Keratinocyte (primary cell): ENCODE measurements around the gene UVSSA. TPM values are rescaled to one million over a fixed set of nuclear protein-coding genes. Genes with fewer than 3 reads are reported as not detected.

Experiments
- DNase-seq: peaks from one replicate; pipeline ENCODE4 v3.0.0-alpha.2; 2011; ENCODE audit warnings: low read depth, missing footprints, low spot score
- FAIRE-seq: peaks from 2 replicates; lab custom pipeline; 2011; peaks lifted over from hg19 to GRCh38; lab: Jason Lieb, UNC
- H2AFZ ChIP-seq: 2 replicates; pipeline ENCODE4 v1.6.0; 2012; ENCODE audit warnings: low read length, control low read depth, inconsistent platforms; ENCODE audit not compliant: control insufficient read depth
- H3K27ac ChIP-seq: 2 replicates; pipeline ENCODE4 v1.5.1; 2011; ENCODE audit warnings: low read length; ENCODE audit not compliant: control insufficient read depth, insufficient read depth
- H3K27me3 ChIP-seq: 3 replicates; pipeline ENCODE4 v1.6.0; 2011; ENCODE audit warnings: low read length; ENCODE audit not compliant: control insufficient read depth, insufficient read depth; ENCODE audit errors: extremely low read depth
- H3K36me3 ChIP-seq, 2 experiments: 2 replicates in 1 of 2; 3 replicates in 1 of 2; pipeline ENCODE4 v1.5.1; 2011; ENCODE audit warnings: low read length in 2 of 2, mild to moderate bottlenecking in 1 of 2; ENCODE audit not compliant: control insufficient read depth in 2 of 2, insufficient read depth in 2 of 2; ENCODE audit errors: extremely low read depth in 1 of 2
- H3K4me1 ChIP-seq: 3 replicates; pipeline ENCODE4 v1.5.1; 2011; ENCODE audit warnings: low read length; ENCODE audit not compliant: control insufficient read depth, insufficient read depth; ENCODE audit errors: extremely low read depth
- H3K4me2 ChIP-seq: 3 replicates; pipeline ENCODE4 v1.6.0; 2011; ENCODE audit warnings: low read depth, low read length; ENCODE audit not compliant: control insufficient read depth, insufficient read depth; ENCODE audit errors: extremely low read depth
- H3K4me3 ChIP-seq, 3 experiments: fragments of 200-600 bp in 1 of 3; sonication (generic) in 1 of 3; 2 replicates in 2 of 3; 3 replicates in 1 of 3; pipeline ENCODE4 v1.5.1; 2011 to 2016; ENCODE audit warnings: low read length in 3 of 3, mild to moderate bottlenecking in 3 of 3, control low read depth in 2 of 3, inconsistent platforms in 1 of 3, low read depth in 1 of 3, mixed read lengths in 1 of 3, mixed run types in 1 of 3, moderate library complexity in 1 of 3; ENCODE audit not compliant: control insufficient read depth in 2 of 3, insufficient read depth in 2 of 3; ENCODE audit errors: extremely low read depth in 1 of 3
- H3K79me2 ChIP-seq: 2 replicates; pipeline ENCODE4 v1.6.0; 2012; ENCODE audit warnings: low read length; ENCODE audit not compliant: control insufficient read depth, insufficient read depth
- H3K9ac ChIP-seq: 3 replicates; pipeline ENCODE4 v1.6.0; 2011; ENCODE audit warnings: low read length; ENCODE audit not compliant: control insufficient read depth, insufficient read depth; ENCODE audit errors: extremely low read depth
- H3K9me1 ChIP-seq: 3 replicates; pipeline ENCODE4 v1.6.0; 2011; ENCODE audit warnings: low read length; ENCODE audit not compliant: control insufficient read depth, insufficient read depth; ENCODE audit errors: extremely low read depth
- H3K9me3 ChIP-seq: 2 replicates; pipeline ENCODE4 v1.5.1; 2012; ENCODE audit warnings: low read depth, low read length; ENCODE audit not compliant: control insufficient read depth
- H4K20me1 ChIP-seq: 3 replicates; pipeline ENCODE4 v1.6.0; 2011; ENCODE audit warnings: low read length; ENCODE audit not compliant: control insufficient read depth, insufficient read depth; ENCODE audit errors: extremely low read depth
- EZH2 ChIP-seq: IDR thresholded peaks from one replicate; pipeline ENCODE4 v1.6.1; 2012; ENCODE audit warnings: inconsistent platforms, mild to moderate bottlenecking, low read length, moderate library complexity
- dilution Hi-C: fragments of 300-500 bp; cut with MboI; formaldehyde crosslinking; loops from one replicate; pipeline ENCODE4 v1.7.0; 2020; ENCODE audit warnings: low sequenced_read_pairs; ENCODE audit not compliant: extremely low pct_ligation_motif_present
- polyA plus RNA-seq, 5 experiments: library from polyadenylated mRNA; depleted of rRNA in 3 of 5; stranded (reverse) in 3 of 5; stranded (forward) in 1 of 5; unstranded in 1 of 5; fragments of >200 nt; gene quantifications; 1 replicate in 1 of 5; 2 replicates in 3 of 5; 3 replicates in 1 of 5; pipeline versions ENCODE4 v1.2.1 to v1.2.3, GENCODE V29; 2011 to 2012; ENCODE audit warnings: missing spikeins in 2 of 5, low read depth in 1 of 5, low replicate concordance in 1 of 5
- TF ChIP-seq, protein P1 (sequence below), 3 experiments: IDR thresholded peaks in 1 of 3; conservative IDR thresholded peaks in 1 of 3; optimal IDR thresholded peaks in 1 of 3; 2 replicates in 2 of 3; 3 replicates in 1 of 3; pipeline versions ENCODE3 to v1.5.1; 2011; ENCODE audit warnings: low read length in 3 of 3, mild to moderate bottlenecking in 3 of 3, moderate library complexity in 2 of 3, control low read depth in 1 of 3, inconsistent platforms in 1 of 3; ENCODE audit not compliant: insufficient read depth in 2 of 3; ENCODE audit errors: extremely low read depth in 1 of 3

UVSSA gene
- polyA plus RNA-seq, 1 donor (not counting 4 experiments of a cell fraction or from before 2014, with no cell fraction given), result 4.7 TPM

DNA sequence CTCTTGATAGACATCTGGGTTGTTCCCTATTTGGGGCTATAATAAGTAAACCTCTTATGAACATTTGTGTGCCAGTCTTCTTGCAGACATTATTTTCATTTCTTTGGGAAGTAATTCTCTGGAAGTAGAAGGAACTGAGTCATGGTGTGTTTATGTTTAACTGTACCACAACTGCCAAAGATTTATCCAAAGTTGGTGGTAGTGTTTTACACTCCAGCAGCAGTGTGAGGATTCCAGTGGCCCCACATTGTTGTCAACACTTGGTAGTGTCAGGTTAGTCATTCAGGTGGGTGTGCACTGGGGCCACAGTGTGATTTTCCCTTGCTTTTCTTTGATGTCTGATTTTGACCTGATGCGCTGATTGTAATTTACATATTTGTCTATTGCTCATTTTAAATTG is 5.0 kb upstream of the UVSSA start:
- H3K9ac ChIP-seq, result no peak overlapping the region
- TF ChIP-seq, protein P1, sequence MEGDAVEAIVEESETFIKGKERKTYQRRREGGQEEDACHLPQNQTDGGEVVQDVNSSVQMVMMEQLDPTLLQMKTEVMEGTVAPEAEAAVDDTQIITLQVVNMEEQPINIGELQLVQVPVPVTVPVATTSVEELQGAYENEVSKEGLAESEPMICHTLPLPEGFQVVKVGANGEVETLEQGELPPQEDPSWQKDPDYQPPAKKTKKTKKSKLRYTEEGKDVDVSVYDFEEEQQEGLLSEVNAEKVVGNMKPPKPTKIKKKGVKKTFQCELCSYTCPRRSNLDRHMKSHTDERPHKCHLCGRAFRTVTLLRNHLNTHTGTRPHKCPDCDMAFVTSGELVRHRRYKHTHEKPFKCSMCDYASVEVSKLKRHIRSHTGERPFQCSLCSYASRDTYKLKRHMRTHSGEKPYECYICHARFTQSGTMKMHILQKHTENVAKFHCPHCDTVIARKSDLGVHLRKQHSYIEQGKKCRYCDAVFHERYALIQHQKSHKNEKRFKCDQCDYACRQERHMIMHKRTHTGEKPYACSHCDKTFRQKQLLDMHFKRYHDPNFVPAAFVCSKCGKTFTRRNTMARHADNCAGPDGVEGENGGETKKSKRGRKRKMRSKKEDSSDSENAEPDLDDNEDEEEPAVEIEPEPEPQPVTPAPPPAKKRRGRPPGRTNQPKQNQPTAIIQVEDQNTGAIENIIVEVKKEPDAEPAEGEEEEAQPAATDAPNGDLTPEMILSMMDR (optimal IDR thresholded peaks at IDR 0.05 in 1 of 3, IDR thresholded peaks at IDR 0.05 in 1 of 3, conservative IDR thresholded peaks at IDR 0.05 in 1 of 3; ENCODE audit: extremely low read depth in 1 of 3, insufficient read depth in 2 of 3, low read length in 3 of 3), result no peak
- TF ChIP-seq EZH2, result no peak
- H3K4me1 ChIP-seq, result no peaks in the 10 kb centered on the region
- no peak overlapping the region for H2AFZ ChIP-seq
- no peak overlapping the region for H3K4me3 ChIP-seq
- H3K36me3 ChIP-seq, result peaks cover 36 to 40% of the 10 kb centered on the region in 2 experiments
- dilution Hi-C loops, result no loop called here
- H3K9me3 ChIP-seq, result peaks cover 2% of the 10 kb centered on the region
- H3K27ac ChIP-seq, result no peak overlapping the region
- H4K20me1 ChIP-seq, result no peaks in the 10 kb centered on the region
- no peaks in the 10 kb centered on the region for H3K9me1 ChIP-seq
- H3K27me3 ChIP-seq, result no peaks in the 10 kb centered on the region
- H3K79me2 ChIP-seq, result peaks cover 2% of the 10 kb centered on the region
- DNase-seq (no peak), FAIRE-seq (no peak)
- H3K4me2 ChIP-seq, result no peak overlapping the region

DNA sequence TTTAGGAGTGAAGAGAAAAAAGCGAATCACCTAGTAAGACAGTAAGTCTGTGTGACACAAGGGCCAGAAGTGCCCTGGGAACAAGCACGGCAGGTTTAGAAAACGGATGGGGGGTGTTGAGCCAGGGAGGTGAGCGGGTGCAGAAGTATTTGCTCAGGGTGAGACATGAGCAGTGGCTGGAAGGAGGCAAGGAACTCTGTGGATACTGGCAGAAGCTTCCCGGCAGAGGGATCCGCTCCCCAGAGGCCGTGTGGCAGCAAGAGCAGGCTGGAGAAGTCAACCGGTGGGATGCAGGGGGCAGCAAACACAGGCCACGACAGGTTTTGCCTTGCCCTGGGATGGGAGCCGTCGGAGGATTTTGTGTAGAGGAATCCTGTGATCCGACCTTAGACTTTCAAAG is 2.3 kb upstream of the UVSSA start:
- H3K9me1 ChIP-seq, result no peaks in the 10 kb centered on the region
- TF ChIP-seq EZH2, result no peak
- TF ChIP-seq, protein P1 (optimal IDR thresholded peaks at IDR 0.05 in 1 of 3, IDR thresholded peaks at IDR 0.05 in 1 of 3, conservative IDR thresholded peaks at IDR 0.05 in 1 of 3; ENCODE audit: extremely low read depth in 1 of 3, insufficient read depth in 2 of 3, low read length in 3 of 3), result no peak
- no peak overlapping the region for H2AFZ ChIP-seq
- no peaks in the 10 kb centered on the region for H3K9me3 ChIP-seq
- FAIRE-seq, result no peak
- H4K20me1 ChIP-seq, result no peaks in the 10 kb centered on the region
- no peaks in the 10 kb centered on the region for H3K27me3 ChIP-seq
- H3K27ac ChIP-seq, result no peak overlapping the region
- H3K4me3 ChIP-seq, result no peak overlapping the region
- no peak overlapping the region for H3K9ac ChIP-seq
- DNase-seq, result no peak
- peak overlapping the region; percentile 24 for H3K4me2 ChIP-seq
- peaks cover 9% of the 10 kb centered on the region for H3K4me1 ChIP-seq
- dilution Hi-C loops, result no loop called here
- peaks cover 19% of the 10 kb centered on the region for H3K79me2 ChIP-seq
- H3K36me3 ChIP-seq, result peaks cover 19 to 21% of the 10 kb centered on the region in 2 experiments
